KBM-7 (cell line): ENCODE data around the gene OTOP2.

Experiments used
- DNase-seq: peaks from one replicate; pipeline ENCODE4 v3.0.0-alpha.2; 2015
- in situ Hi-C: fragments of 300-500 bp; cut with MboI; formaldehyde crosslinking; loops from 2 replicates; pipeline ENCODE4 v1.14.3; 2020; ENCODE audit warnings: low sequenced_read_pairs, low pct_unique_long_range_greater_than_20kb, mixed read lengths

The OTOP2 gene

DNA sequence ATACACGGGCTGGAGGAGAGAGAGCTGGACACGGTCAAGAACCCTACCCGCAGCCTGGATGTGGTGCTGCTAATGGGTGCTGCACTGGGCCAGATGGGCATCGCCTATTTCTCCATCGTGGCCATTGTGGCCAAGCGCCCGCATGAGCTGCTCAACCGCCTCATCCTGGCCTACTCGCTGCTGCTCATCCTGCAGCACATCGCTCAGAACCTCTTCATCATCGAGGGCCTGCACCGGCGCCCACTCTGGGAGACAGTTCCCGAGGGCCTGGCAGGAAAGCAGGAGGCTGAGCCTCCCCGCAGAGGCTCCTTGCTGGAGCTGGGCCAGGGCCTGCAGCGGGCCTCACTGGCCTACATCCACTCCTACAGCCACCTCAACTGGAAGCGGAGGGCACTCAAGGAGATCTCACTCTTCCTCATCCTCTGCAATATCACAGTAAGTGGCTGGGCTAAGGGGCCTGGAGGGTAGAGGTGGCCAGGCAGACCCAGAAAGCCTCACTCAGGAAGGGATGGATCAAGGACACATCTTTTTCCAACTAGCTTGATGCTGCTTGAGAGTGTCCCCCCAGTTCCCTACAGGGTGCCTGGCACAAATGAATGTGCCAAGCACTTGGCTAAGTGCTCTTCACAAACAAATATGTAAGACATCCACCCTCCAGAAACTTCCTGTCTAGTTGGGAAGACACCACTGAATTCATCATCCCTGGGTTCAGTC is 23.1 kb downstream of the OTOP2 start:
- no peak for DNase-seq
- in situ Hi-C loops, result no loop called here

DNA sequence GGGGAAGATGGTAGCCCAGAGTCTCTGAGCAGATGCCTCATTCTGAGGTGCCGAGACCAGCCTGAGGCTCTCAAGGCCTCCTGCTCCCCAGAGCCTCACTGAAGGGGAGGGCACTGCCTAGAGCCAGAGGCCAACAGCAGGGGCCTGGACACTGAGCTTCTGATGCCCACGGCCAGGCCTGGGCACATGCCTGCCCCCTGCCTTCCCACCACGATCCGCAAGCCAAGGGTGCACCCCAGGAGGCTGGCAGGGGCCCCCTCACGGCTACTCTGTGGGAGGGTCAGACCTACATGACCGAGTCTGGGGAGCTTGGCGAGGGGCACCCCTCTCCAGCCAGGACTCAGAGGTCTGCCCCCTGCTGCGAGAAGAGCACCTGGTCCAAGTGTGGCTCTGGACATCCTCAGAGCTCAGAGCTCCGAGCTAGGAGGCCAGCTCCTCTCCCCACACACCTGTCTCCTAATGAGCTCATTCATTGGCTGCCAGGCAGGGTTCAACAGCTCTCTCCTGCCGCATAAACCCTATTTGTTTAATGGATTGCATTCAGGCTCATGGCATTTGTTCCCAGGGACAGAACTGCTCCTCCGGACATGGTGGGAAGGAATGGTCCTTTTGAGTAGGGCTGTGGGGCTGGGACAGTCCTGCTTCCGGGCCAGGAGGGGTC is 25.5 kb downstream of the OTOP2 start:
- no peak for DNase-seq
- in situ Hi-C loops, result no loop called here

DNA sequence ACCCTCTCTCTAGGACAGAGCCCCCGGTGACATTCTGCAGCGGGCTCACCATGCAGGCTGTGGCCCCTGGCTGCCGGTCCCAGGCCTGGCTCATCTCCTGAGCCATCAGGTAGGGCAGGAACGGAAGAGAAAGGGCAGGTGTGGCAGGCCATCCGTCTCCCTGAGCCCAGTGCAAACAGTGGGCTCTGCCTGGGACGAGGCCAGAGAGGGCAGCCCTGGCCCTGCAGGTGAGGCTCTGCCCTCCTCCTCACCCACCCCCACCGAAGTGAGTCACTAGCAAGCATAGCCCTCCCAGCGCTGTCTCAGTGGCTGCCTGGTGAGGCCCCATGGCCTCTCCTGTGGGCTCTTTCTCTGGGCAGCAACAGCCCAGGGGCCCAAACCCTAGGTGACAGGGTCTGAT is 26.1 kb downstream of the OTOP2 start:
- in situ Hi-C loops, result no loop called here
- no peak for DNase-seq

DNA sequence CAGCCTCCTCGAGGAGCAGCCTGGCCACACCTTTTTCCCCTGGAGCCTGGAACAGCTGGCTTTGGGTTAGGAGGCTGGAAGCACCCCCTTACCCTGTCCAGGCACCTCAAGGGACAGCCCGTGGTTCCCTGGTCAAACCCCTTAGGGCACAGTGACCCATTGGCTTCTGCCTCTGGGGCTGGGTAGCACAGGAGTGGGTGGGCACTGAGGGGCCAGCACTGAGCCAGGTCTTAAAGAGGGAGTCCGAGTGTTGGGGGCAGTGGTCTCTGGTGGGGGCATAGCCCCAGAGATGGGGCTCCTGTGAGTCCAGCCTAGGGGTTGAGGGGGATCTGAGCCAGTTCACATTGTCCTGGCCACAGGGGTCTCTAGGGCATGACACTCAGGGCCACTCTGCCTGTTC is 27.0 kb downstream of the OTOP2 start:
- in situ Hi-C loops, result no loop called here
- DNase-seq, result no peak

DNA sequence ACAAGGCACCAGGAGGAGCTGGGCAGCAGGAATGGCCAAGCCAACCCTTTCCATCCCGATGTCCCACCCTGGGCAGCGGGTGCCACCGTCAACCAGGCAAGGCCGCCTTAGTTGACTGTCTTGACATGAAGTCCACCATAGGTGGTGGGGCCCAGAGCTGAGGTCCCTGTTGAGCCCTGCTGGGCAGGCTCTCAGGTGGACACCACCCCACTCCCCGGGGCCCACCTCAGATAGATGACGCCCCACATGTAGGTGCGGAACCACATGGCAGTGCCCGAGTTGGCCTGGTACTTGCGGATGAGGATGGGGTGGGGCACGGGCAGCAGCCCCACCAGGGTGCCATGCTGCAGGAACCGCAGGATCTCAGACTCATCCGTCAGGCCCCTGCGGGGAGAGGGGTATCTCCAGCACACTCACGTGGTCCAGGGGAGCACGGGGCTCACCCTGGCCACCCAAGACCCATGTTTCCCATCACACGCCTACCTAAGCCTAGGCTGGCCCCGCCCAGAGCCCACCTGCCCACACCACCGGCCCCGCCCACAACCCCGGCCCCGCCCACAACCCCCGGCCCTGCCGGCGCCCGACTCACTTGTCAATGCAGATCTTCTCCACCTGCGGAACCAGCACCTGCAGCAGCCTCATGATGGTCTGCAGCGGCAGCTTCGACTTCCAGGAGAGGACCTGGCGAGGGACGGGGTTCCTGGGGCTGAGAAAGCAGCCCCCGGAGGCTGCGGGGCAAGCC is 27.8 kb downstream of the OTOP2 start:
- in situ Hi-C loops, result no loop called here

DNA sequence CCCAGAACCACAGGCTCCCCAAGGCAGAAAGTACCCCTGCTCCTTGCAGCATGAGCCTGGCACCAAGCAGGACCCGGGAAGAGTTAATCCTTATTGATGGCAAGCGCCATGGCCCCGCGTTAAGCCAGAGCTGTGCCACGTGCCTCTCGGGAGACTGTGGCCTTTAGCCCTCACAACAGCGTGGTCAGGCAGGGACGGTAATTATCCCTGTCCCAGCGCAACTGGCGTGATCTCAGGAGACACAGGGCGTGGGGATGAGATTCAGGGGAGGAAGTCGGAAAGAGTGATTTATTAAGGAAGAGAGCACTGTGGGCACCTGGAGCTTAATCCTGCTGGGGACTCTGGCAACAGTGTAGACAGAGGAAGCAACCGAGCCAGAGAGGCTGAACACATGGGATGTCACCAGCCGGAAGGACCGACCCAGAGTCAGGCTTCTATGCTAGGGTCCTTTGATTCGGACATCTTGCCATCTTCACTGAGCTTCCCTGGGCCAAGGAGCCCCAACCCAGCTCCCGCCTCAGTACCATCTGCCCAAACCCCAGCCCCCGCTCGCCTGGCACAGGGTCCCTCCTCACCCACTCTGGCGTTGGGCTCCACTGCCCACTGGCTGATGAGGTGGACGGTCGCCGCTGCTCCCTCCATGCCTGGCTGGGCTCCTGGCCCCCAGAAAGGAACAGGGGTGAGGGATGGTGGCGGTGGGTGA is 28.5 kb downstream of the OTOP2 start:
- in situ Hi-C loops, result no loop called here
- DNase-seq, result no peak

More for the DNA sequence above, 27.8 kb downstream of the OTOP2 start:
- no peak for DNase-seq

DNA sequence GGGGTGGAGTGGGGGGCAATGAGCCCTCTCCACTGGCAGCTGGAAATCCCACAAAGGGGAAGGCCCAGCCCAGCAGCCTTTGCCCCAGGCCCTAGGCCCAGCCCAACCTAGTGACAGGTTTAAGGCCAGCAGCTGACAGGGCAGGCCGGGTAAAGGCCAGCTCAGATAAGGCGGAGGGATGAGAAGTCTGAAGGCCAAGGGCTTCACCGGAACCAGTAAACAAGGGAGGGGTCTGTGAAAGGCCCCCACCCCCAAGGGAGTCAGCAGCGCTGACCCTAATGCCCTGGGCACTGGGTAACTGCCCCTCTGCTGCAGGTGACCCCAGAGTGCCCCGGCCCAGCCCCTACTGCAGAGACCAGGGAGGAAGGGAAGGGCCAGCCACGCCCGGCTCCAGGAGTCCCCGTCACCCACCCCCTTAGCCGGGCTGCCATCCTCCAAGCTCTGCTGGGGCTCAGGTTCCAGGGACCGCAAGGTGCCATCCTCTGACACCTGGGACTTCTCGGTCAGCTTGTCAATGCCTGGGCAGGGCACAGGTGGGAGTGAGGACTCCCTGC is 29.1 kb downstream of the OTOP2 start:
- no peak for DNase-seq
- in situ Hi-C loops, result no loop called here

DNA sequence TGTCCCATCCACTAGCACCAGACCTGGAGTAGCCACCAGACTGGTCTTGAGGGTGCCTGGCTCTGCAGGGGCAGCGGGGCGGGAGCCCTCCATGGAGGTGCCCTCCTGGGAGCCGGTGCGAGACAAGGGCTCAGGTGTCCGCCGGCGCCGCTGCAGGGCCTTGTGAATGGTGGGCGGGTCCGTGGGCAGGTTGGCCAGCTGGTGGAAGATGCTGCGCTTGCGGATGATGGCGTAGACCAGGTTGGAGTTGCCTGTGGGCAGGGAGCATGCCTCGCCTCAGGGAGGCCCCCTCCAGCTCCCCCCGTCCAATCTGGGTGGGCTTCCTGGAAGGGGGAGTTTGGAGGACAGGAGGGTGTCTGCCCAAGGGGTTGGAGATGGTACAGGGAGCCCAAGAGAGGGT is 30.0 kb downstream of the OTOP2 start:
- in situ Hi-C loops, result no loop called here
- DNase-seq, result no peak

DNA sequence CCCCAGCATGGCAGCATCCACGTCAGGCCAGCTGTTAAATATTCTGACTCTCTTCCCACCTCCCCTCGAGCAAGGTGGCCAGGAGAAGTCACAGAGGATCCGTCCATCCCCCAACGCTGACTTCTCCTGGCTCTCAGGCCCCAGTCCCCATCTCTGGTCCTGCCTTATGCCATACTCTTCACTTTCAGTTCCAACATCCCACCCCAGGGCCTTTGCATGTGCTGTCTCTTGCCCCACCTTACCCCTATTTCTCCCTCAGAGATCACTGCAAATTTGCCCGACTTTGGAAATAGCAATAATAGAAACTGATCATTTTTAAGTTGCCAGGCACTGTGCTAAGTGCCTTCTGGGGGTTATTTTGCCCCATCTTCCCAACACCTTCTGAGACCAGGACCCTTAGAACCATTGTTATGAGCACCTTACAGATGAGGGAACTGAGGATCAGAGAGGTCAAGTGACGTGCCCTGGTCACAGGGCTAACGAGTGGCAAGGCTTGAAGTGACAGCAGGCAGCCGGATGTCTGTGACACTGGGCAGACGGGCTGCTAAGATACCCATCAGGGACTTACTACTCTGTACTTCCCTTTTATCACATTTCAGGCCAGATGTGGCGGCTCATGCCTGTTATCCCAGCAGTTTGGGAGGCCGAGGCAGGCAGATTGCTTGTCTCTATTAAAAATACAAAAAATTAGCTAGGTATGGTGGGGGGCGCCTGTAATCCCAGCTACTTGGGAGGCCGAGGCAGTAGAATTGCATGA is 30.8 kb downstream of the OTOP2 start:
- in situ Hi-C loops, result no loop called here
- DNase-seq, result peak; percentile 64

DNA sequence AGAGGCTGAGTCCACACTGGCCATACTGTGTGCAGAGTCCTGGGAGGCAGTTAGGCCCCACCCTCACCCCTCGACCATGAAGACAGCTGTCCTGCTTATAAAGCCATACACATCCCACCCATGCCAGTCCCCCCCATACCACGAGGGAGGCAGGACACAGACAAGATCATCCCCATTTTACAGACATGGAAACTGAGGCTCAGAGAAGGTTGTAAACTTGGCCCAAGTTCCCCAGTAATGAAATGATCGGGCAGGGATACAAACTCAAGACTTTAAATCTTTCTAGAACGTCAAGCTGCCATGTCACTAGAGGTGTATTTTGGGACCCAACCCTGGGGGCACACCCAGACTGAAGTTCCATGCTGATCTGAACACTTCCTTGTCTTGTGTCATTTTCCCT is 32.0 kb downstream of the OTOP2 start:
- no peak for DNase-seq
- in situ Hi-C loops, result no loop called here

DNA sequence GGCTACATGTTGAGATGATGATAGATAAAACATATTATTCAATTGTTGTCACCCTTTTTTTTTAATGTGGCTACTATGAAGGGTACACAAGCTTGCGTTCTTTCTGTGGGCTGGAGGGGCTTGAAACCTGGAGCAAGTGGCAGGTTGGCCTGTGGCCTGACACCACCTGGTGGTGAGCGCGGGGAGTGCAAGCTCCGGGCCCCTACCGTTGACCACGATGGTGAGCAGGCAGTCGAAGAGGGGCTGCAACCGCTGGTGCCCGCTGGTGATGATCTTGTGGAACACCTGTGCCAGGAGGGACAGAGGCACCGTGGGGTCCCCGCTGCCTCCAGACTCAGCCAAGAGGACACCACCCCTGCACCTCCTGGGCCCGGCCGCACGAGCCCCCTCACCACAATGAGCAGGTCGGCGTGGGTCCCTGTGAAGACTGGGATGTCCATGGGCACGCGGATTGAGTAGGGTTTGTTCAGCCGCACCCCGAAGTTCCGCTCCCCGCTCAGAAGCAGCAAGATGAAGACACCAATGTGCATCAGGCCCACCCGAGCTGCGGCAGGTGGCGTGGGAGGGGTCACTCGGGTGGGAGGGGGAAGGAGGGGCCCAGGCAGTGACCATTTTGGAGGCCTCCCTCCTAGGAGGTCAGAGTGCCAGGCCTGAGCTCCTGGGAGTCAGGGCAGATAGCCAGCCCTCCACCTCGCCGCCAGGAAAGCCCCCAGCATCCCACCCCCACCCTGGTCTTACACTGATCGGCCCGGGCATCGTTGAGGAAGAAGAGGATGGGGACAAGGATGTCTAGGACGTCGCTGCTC is 34.1 kb downstream of the OTOP2 start:
- peak; percentile 78 for DNase-seq
- in situ Hi-C loops, result no loop called here

DNA sequence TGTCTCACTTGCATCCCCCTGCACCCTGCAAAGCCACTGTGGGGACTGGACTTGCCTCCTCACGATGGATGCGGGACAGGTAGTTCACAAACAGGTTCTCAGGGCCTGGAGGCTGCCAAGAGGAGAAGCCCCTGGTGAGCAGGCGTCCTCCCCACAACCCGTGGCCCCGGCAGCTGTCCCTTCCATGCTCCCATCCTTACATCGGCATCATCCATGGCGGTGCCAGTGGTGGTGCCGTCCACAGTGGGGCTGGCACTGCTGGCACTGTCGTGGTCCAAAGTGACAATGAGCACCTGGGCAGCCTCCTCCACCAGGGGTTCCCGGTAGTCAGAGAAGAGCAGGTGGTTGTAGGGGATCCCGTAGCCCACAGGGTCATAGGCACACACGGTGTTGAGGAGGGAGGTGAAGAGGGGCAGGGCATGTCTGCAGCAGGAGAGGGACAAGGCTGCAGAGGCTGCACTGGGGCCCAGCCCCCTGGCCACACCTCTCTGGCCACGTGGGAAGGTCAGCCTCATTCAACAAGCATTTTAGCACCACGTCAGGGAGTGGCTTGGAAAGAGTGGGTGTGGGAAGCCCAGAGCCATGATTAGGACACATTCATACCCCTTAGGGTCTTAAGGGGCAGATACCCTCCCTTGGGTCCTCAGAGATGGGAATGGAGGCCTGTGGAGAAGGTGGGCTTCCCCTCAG is 35.9 kb downstream of the OTOP2 start:
- DNase-seq, result no peak
- in situ Hi-C loops, result no loop called here

DNA sequence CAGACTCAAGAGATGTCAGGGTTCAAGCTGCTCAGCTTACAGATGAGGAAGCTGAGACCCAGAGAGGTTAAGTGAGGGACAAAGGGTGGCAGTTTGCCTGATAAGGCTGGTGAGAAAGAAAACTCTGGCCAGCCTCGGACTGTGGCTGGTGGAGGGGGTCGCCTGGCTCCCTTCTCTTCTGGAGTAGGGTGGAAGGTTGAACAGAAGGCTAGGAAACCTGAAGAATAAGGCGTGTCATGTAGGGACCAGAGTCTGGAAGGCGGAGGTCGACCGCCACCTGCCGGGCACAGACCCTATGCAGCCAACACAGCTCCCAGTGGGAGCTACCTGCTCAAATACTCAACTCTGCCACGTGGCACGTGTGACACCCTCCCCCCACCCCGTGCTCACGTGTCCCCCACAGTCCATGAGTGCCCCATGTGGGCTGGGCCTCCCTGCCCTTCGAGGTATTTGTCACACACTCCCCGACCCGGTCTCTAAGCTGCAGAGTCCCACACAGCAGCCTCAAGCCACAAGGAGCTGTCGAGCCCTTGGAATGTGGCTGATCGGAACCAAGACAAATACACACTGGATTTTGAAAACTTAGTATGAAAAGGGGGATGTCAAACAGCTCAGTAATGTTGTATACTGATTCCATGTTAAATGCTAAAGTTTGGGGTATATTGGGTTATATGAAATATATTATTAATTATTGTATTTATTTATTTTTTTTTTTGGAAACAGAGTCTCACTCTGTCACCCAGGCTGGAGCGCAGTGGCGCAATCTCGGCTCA is 36.7 kb downstream of the OTOP2 start:
- in situ Hi-C loops, result no loop called here
- peak; percentile 94 for DNase-seq

DNA sequence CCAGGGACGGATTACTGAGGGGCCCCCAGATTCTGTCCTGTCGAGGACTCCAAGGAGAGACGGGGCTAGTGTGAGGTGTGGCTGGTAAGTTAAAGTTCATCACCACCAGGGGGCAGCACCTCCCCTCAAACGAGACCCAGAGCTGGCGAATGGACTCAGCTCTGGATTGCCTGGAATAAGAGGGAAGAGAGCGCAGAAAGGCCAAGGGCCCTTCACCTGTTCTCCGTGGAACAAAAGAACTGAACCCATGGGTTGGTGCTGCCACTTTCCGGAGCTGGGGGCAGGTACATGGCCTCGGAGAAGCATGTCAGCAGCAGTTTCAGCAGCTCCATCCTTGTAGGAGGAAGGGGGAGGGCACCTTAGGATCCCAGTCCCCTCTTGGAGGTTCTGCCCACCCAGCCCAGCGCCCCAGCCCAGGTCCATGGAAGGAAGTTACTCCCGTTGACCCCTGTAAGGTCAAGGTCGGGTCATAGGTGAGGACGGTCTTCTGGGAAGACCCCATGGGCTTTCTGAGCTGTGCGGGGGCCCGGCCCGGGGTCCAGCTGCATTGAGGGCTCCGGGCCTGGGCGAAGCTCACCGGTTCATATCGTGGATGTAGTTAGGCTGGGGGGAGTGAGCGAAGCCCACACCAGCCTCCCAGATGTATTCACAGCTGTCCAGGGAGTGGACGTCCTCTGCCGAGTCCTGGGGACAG is 37.7 kb downstream of the OTOP2 start:
- in situ Hi-C loops, result no loop called here
- DNase-seq, result peak; percentile 92

DNA sequence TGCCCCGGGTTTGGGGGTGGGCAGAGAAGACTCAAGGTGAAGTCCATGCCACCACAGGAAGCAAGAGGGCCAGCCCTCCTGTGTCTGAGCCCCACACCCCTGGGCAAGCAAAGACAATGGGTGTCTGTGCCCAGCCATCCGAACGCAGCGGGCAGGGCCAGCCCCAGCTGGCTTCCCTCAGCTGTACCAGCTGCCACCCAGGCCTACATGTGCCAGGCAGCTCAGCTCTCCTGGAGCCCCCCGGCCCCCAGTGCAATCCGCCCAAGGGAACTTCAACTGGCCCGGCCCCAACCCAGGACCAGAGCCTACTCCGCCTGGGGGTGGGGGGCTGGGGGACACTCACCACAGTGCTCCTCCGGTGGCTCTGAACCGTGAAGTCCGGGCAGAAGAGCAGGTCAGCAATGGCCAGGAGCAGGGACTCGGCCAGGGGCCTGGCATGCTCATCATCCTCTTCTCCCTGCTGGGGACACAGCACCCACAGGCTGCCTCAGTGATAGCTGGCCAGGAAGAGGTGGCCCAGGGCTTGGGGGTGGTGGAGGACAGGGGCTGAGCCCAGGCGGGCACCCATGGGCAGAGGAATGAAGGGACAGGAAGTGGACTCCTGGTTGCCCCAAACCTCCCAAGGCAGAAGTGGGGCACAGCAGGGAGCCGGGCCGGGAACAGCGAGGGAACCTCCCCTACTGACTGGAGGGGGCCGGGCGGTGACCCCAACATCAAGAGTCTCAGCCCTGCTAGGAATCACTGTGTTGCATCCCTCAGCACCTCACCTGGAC is 38.7 kb downstream of the OTOP2 start:
- in situ Hi-C loops, result no loop called here
- no peak for DNase-seq

DNA sequence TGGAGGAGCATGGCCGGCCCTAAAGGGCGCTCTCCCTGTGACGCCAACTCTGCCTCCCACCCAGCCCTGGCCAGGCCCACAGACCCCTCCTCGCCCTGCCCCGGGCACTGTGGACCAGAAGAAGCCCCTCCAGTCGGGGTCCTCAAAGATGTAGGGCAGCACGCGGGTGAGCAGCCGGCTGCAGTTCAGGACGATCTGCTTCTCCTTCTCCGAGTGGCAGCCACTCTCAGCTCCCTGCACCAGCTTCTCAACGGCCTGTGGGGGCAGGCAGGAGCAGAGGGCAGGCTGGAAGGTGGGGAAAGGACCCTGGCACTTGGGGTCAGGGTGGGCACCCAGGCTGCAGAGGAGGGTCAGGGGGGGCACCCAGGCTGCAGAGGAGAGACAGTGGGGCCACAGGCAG is 39.6 kb downstream of the OTOP2 start:
- no peak for DNase-seq
- in situ Hi-C loops, result no loop called here
